Ovary (tissue), 9 donors: ENCODE measurements around the gene VCX2. TPM values are rescaled to one million over a fixed set of nuclear protein-coding genes. Genes with fewer than 3 reads are reported as not detected.

Experiments used
- microRNA counts: library from miRNA; unstranded; fragments of <30 nt; microRNA quantifications from one replicate; lab custom pipeline; 2016
- microRNA-seq, 3 donors: library from miRNA; unstranded; fragments of <30 nt; microRNA quantifications; one replicate each; pipeline versions ENCODE4 to v1.2.0, GENCODE V29; 2019 to 2020
- polyA plus RNA-seq, 2 donors: library from polyadenylated mRNA; stranded (reverse); fragments of 200-250 nt in 1 of 2; fragments of 350-450 nt in 1 of 2; fragmentation: Illumina TruSeq in 1 of 2; extraction: RNeasy Lipid Tissue Mini Kit (QIAGEN cat#74804) in 1 of 2; gene quantifications; one replicate each; pipeline ENCODE4 v1.2.3, GENCODE V29; 2013 to 2014
- small RNA-seq: library from RNA; depleted of rRNA; stranded (forward); fragments of <200 nt; gene quantifications from one replicate; pipeline ENCODE3, GENCODE V24; 2016
- total RNA-seq, 7 donors: library from RNA; depleted of rRNA in 2 of 7; stranded (reverse); fragments of >200 nt in 2 of 7; fragmentation: NEBNext Ultra II Directional in 3 of 7; extraction: Animal tissue kit (Norgen Biotek cat#: 25700) in 3 of 7; gene quantifications; one replicate each; pipeline versions ENCODE4 v1.1.0 to v1.2.4, GENCODE V29; 2016 to 2023
- donor health status: DM: no; HTN: no; CAD: no; lungs with moderate emphysema.
- donor health status: DM: no; HTN: no; CAD: no.
- donor health status: Bipolar disorder and iron deficiency.
- donor health status: DM: yes; HTN: yes; CAD: no.
- donor health status: DM: no; HTN: no; CAD: no.
- donor health status: DM: yes; HTN: yes; CAD: no.

The VCX2 gene
- total and polyA plus RNA-seq, 9 donors, result not detected

MicroRNA genes within 50 kb of the gene (microRNA counts, 767-probe panel; counts per million panel counts)
- 530 counts per million, percentile 78 among the panel's probes with 10 or more counts for microRNA hsa-miR-651 (lab: Ali Mortazavi, UCI)

Small RNA genes within 50 kb of the gene (microRNA-seq; reads per million reads assigned to microRNA genes)
- gene MIR651, result 10.0 to 15.5 (median 13.2) reads per million in 3 donors

Small RNA genes within 50 kb of the gene (small RNA-seq; reads per million reads assigned to genes)
- not detected for gene MIR651

Other genes with a start within 250 kb of the VCX2 start
- 10 to 100 TPM; 17.8 to 31.9 (median 24.4) TPM for gene PNPLA4, start 243.9 kb downstream of the VCX2 start, total RNA-seq
- gene PNPLA4, start 243.9 kb downstream of the VCX2 start, polyA plus RNA-seq, result 10 to 100 TPM; 19.7 to 40.6 TPM